Midbrain (tissue), 1 donor: ENCODE data around the gene CLEC14A.

Source experiments
- DNase-seq: peaks from one replicate; lab custom pipeline; 2025; lab: John Stamatoyannopoulos, UW

CLEC14A gene

DNA sequence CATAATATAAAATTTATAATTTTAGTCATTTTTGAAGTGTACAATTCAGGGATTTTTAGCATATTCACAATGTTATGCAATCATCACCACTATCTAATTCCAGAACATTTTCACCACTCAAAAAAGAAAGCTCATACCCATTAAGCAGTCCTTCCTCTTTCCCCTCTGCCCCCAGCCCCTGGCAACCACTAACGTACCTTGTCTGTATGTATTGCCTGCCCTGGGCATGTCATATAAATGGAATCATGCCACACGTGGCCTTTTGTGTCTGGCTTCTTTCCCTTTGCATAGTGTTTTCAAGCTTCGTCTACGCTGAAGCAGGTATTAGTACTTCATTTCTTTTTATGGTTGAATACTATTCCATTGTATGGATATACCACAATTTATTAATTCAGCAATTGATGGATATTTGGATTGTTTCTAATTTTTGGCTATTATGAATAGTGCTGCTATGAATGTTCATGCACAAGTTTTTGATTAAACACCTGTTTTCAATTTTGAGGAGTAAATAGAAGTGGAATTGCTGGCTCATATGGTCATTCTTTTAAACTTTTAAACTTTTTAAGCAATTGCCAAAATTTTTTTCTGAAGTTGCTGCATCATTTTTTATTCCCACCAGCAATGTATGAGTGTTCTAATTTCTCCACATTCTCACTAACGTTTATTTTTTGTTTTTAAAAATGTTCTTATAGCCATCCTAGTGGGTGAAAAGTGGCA, 49.8 kb downstream of the CLEC14A start:
- no peak for DNase-seq

DNA sequence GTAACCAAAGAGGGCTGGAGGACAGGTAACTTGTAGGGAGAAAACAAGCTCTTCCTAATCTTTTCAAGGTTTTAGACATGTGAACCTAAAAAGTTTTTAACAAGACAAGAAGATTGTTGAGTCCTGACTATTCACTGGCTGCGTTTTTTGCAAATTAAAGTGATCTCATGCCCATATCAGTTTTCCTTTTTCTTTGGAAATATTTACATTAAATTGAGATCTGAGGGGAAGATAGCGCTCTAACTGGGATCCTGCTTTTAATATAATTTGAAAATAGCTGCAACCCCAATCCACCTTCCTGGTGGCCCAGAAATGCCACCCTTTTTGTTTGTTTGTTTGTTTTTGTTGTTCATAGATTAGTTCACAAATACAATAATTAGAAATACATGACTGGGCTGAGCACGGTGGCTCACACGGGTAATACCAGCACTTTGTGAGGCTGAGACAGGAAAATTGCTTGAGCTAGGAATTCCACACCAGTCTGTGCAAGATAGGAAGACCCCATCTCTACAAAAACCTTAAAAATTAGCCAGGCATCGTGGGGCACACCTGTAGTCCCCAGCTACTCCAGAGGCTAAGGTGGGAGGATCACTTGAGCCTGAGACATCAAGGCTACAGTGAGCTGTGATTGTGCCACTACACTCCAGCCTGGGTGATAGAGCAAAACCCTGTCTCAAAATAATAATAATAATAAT, 50.6 kb downstream of the CLEC14A start:
- DNase-seq, result no peak

DNA sequence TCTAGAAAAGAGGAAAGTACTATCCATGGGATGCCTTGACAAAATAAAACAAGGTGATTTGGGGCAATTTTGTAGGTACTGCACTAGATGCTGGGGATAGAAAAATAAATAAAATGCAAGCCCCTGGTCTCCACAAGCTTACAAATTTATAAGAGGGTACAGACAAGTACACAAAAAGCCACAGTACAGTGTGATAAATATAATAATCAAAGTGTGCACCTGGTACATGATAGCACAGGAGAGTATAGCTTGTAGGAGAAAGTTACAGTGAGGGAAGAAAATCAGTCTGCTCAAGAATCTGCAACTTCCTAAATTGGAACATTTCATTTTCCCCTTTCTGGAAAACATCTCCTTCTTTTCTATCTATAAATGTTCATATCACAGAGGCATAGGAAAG, 51.2 kb downstream of the CLEC14A start:
- no peak for DNase-seq
